ENCODE results near the gene SPOCD1. TPM values are rescaled to one million over a fixed set of nuclear protein-coding genes. Genes with fewer than 3 reads are reported as not detected.

The SPOCD1 gene
- total RNA-seq, 1 donor from 2014 or later, result 0.08 TPM

GRCh38 chr1:31744165-31744888 lies 71.5 kb downstream of the SPOCD1 start:
- ATAC-seq (no peak), DNase-seq (ENCODE audit: low spot score) (no peak)

GRCh38 chr1:31742462-31743212 lies 73.2 kb downstream of the SPOCD1 start:
- ATAC-seq, result no peak
- no peak for DNase-seq (ENCODE audit: low spot score)

Other genes with a start within 250 kb of the SPOCD1 start
- gene TINAGL1, start 239.5 kb downstream of the SPOCD1 start, total RNA-seq, result 12.0 TPM
- gene HCRTR1, start 198.3 kb downstream of the SPOCD1 start, total RNA-seq, result not detected
- gene PEF1, start 171.1 kb downstream of the SPOCD1 start, total RNA-seq, result 24.3 TPM
- 1.9 TPM for gene COL16A1, start 112.0 kb downstream of the SPOCD1 start, total RNA-seq
- gene ADGRB2, start 51.7 kb downstream of the SPOCD1 start, total RNA-seq, result not detected
- 66.7 TPM for gene PTP4A2, start 122.3 kb upstream of the SPOCD1 start, total RNA-seq
- gene KHDRBS1, start 197.8 kb upstream of the SPOCD1 start, total RNA-seq, result 24.1 TPM

Measured in left lobe of liver (tissue), 2 donors.